Hematopoietic multipotent progenitor cell treated with erythropoietin and hydrocortisone succinate and interleukin-3 and kit ligand, for 8 days (in vitro differentiated cells): ENCODE measurements around the gene ERFL.
"Not testable (repeated sequence)": the region's sequence is repeated elsewhere in the genome, so short reads cannot be mapped to it uniquely, and the experiment has no call there.

Experiments used
- DNase-seq: peaks from one replicate; pipeline ENCODE4 v3.0.0-alpha.2; 2015

The ERFL gene

GRCh38 chr19:41926763-41927496 is 1.3 kb downstream of the ERFL start:
- no peak for DNase-seq

GRCh38 chr19:41926028-41926762 is 2.1 kb downstream of the ERFL start:
- DNase-seq, result no peak

- no peak for DNase-seq
These were observed 2.8 kb downstream of the ERFL start for GRCh38 chr19:41925208-41926003.

- DNase-seq, result no peak
These were observed 3.8 kb downstream of the ERFL start for GRCh38 chr19:41924151-41925145.

GRCh38 chr19:41923045-41923788 is 5.0 kb downstream of the ERFL start:
- no peak for DNase-seq

- no peak for DNase-seq
These were observed 5.7 kb downstream of the ERFL start for GRCh38 chr19:41922585-41922984.

GRCh38 chr19:41921577-41922576 is 6.4 kb downstream of the ERFL start:
- DNase-seq, result no peak

- no peak for DNase-seq
These were observed 7.2 kb downstream of the ERFL start for GRCh38 chr19:41920882-41921576.

- no peak for DNase-seq
These were observed 8.1 kb downstream of the ERFL start for GRCh38 chr19:41919948-41920712.

GRCh38 chr19:41918653-41919244 is 9.5 kb downstream of the ERFL start:
- DNase-seq, result no peak

GRCh38 chr19:41918095-41918494 is 10.2 kb downstream of the ERFL start:
- no peak for DNase-seq

- no peak for DNase-seq
These were observed 10.6 kb downstream of the ERFL start for GRCh38 chr19:41917676-41918075.

GRCh38 chr19:41915776-41916414 is 12.4 kb downstream of the ERFL start:
- DNase-seq, result no peak

- DNase-seq, result no peak
These were observed 13.1 kb downstream of the ERFL start for GRCh38 chr19:41915021-41915775.

- not testable (repeated sequence) for DNase-seq
These were observed 13.8 kb downstream of the ERFL start for GRCh38 chr19:41914424-41914834.

- no peak for DNase-seq
These were observed 14.5 kb downstream of the ERFL start for GRCh38 chr19:41913538-41914423.
